ENCODE results near the gene HMX3.
"Not testable (repeated sequence)": the region's sequence is repeated elsewhere in the genome, so short reads cannot be mapped to it uniquely, and the experiment has no call there.

Gene HMX3

DNA sequence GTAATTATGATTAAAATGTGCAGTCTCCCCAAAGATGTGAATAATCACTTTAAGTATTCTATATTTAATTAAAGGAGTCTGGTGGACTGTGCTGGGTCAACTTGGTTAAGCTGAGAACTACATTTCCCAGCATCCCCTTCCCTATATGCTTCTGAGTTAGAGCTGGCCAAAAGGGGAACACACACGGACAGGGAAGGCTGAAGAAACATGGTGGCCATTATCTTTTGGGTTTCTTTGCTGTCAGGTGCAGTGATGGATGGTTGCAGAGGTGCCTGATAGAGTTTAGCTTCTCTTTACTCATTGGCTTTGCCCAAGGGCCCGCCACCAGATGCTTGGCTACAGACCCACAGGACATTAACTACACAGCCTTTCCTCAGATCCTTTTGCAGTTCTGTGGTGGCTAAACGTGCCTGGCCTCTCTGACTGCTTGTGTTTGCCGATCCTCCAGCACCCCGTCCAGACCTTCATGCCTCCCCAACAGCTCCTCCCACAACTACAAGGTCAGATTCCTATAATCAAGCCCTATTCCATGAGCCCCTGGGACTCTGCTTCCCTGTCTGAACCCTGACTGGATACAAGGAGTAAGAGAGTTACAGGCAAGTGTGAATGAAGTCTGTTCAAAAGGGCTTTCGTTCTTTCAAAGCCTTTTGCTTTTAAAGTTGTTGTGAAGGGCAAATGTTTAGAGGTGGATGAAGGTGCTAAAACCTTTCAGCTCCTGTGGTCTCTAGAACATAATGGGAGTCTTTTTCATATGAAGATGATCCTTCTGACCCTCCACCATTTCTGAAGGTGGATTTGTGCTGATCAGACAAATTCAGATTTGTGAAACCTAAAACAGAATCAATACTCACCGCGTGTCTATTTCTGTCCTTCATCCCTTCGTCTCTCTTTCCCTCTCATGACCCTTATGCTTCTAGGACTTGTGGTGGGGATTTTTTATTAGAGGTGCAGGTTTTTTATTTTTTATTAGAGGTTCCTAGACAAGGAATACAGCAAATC lies 39.9 kb downstream of the HMX3 start:
- no peak for DNase-seq (ENCODE audit: low read depth)

DNA sequence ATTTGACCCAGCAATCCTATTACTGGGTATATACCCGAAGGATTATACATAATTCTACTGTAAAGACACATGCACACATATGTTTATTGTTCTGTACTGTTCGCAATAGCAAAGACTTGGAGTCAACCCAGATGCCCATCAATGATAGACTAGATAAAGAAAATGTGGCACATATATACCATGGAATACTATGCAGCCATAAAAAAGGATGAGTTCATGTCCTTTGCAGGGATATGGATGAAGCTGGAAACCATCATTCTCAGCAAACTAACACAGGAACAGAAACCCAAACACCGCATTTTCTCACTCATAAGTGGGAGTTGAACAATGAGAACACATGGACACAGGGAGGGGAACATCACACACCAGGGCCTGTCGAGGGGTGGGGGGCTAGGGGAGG lies 42.6 kb downstream of the HMX3 start:
- DNase-seq (ENCODE audit: low read depth) = not testable (repeated sequence)

DNA sequence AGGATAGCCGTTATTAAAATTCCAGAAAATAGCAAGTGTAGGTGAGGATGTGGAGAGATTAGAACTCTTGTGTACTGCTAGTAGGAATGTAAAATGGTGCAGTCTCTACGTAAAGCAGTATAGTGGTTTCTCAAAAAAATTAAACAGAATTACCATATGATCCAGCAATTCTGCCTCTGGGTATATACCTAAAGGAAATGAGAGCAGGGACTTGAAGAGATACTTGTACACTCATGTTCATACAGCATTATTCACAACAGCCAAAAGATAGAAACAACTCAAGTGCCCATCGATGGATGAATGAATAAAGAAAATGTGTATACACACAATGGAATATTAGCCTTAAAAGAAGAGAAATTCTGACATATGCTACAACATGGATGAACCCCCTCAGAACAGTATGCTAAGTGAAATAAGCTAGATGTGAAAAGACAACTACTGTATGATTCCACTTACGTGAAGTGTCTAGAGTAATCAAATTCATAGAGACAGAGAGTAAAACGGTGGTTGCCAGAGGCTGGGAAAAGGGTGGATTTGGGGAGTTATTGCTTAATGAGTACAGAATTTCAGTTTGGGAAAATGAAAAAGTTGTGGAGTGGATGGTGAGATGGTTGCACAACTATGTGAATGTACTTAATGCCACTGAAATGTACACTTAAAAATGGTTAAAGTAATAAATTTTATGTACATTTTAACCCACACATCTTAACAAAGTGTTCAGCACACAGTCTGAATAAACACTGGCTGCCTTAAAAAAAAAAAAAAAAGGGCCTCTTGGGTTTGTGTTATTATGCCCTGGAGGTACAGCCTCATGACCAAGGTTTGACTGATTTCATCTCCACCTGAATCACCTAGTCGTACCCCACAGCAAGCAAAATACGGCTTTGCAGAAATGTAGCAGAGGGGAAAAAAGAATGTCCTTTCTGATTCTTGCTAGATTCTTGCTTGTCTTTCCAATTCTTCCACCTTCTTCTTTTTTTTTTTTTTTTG lies 44.6 kb downstream of the HMX3 start:
- DNase-seq (ENCODE audit: low read depth) = no peak

DNA sequence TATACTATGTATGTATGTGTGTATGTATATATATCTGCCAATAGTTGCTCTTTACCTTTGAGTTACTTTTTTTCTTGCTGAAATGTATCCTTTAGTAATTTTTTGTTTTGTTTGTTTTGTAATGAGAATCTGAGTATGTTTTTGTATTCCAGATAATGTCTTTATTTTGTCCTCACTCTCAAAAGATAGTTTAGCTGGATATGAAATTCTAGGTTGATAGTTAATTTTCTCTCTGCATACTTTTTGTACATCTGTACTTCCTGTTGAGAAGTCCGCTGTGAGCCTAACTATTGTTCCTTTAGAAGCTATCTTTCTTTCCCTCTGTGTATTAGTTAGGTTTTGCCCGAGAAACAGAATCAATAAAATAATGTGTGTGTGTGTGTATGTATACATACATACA lies 48.0 kb downstream of the HMX3 start:
- DNase-seq (ENCODE audit: low read depth) = no peak

DNA sequence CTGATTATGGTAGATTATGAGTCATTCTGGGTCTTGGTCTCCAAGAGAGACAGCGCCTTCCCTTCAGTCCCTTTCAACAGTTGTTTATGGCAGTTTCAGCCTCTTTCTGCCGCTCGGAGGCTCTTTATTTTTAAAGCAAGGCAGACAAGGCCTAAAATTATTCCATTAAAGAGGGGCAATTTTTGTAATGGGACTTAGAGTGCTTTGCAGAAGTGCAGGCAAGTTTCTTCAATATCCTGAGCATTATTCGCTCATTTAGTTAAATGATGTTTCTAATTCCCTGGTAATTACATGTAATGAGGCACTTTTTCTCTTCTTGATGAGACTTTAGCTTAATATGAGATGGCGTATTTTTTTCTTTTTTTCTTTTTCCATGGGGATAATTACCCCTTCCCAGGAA lies 52.0 kb downstream of the HMX3 start:
- no peak for DNase-seq (ENCODE audit: low read depth)
